PC-9 (cell line): ENCODE results near the gene PDE7B.

Source experiments
- CTCF ChIP-seq: fragments of 200-600 bp; sonication (generic); conservative IDR thresholded peaks from 2 replicates; pipeline ENCODE4 v1.6.1; 2017; ENCODE audit warnings: mixed run types, antibody characterized with exemption, mild to moderate bottlenecking, moderate library complexity
- EZH2 ChIP-seq: fragments of 200-600 bp; sonication (generic); IDR thresholded peaks from 2 replicates; pipeline ENCODE4 v1.8.0; 2017; ENCODE audit warnings: antibody characterized with exemption, low read depth

- TF ChIP-seq EZH2 (no peak), CTCF (no peak)
These were observed 272.0 kb downstream of the PDE7B start for GRCh38 chr6:136123468-136123867.
